ENCODE measurements around the gene ING1. TPM values are rescaled to one million over a fixed set of nuclear protein-coding genes. Genes with fewer than 3 reads are reported as not detected.

The ING1 gene
- polyA plus RNA-seq, 2 of the 4 experiments (the other 2 are of a cell fraction): 7.9 to 8.6 TPM

DNA sequence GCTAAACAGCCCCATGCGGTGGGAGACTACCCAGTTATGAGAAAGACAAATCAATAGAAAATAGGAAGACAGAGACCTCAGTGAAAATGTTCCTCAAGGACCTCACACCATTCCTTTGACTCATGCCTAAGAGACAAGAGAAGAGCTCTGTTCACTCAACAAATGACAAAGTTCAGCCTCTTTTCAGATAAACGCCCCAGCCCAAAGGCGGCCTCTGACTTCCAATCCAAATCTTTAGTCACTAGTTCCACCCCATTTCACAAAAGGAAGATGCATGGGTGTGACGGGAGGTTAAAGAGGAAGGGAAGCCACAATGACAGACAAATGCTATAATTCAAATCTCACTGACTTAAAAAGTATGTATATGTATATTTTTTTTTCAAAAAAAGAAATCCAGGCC, 15.7 kb upstream of the ING1 start:
- TF ChIP-seq, protein P1, sequence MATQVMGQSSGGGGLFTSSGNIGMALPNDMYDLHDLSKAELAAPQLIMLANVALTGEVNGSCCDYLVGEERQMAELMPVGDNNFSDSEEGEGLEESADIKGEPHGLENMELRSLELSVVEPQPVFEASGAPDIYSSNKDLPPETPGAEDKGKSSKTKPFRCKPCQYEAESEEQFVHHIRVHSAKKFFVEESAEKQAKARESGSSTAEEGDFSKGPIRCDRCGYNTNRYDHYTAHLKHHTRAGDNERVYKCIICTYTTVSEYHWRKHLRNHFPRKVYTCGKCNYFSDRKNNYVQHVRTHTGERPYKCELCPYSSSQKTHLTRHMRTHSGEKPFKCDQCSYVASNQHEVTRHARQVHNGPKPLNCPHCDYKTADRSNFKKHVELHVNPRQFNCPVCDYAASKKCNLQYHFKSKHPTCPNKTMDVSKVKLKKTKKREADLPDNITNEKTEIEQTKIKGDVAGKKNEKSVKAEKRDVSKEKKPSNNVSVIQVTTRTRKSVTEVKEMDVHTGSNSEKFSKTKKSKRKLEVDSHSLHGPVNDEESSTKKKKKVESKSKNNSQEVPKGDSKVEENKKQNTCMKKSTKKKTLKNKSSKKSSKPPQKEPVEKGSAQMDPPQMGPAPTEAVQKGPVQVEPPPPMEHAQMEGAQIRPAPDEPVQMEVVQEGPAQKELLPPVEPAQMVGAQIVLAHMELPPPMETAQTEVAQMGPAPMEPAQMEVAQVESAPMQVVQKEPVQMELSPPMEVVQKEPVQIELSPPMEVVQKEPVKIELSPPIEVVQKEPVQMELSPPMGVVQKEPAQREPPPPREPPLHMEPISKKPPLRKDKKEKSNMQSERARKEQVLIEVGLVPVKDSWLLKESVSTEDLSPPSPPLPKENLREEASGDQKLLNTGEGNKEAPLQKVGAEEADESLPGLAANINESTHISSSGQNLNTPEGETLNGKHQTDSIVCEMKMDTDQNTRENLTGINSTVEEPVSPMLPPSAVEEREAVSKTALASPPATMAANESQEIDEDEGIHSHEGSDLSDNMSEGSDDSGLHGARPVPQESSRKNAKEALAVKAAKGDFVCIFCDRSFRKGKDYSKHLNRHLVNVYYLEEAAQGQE (IDR thresholded peaks at IDR 0.05): no peak
- TF ChIP-seq CHD2 (IDR thresholded peaks at IDR 0.05; ENCODE audit: low read length, partially characterized antibody) (no peak), RCOR1 (IDR thresholded peaks at IDR 0.05; ENCODE audit: low read depth, low read length) (no peak), FOXS1 (CRISPR knock-in tag; IDR thresholded peaks at IDR 0.05) (no peak), POLR2A (IDR thresholded peaks at IDR 0.05; ENCODE audit: low read length) (no peak), NR3C1 (IDR thresholded peaks at IDR 0.05) (no peak), RFX5 (IDR thresholded peaks at IDR 0.05) (no peak), ZNF302 (CRISPR knock-in tag; IDR thresholded peaks at IDR 0.05) (no peak), MAFK (IDR thresholded peaks at IDR 0.05; ENCODE audit: partially characterized antibody) (no peak), CBX8 (IDR thresholded peaks at IDR 0.05) (no peak), TP53 (CRISPR knock-in tag; IDR thresholded peaks at IDR 0.05) (no peak), MYC (IDR thresholded peaks at IDR 0.05; ENCODE audit: borderline replicate concordance, low read length) (no peak), RARB (CRISPR knock-in tag; IDR thresholded peaks at IDR 0.05) (no peak), RAD21 (conservative IDR thresholded peaks at IDR 0.05 in 1 of 2, IDR thresholded peaks at IDR 0.05 in 1 of 2) (no peak), KDM5A (IDR thresholded peaks at IDR 0.05) (no peak), TFCP2L1 (CRISPR knock-in tag; IDR thresholded peaks at IDR 0.05) (no peak)
- TF ChIP-seq, protein P2, sequence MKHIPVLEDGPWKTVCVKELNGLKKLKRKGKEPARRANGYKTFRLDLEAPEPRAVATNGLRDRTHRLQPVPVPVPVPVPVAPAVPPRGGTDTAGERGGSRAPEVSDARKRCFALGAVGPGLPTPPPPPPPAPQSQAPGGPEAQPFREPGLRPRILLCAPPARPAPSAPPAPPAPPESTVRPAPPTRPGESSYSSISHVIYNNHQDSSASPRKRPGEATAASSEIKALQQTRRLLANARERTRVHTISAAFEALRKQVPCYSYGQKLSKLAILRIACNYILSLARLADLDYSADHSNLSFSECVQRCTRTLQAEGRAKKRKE (CRISPR knock-in tag; IDR thresholded peaks at IDR 0.05; ENCODE audit: low read depth): no peak
- TF ChIP-seq, protein P3, sequence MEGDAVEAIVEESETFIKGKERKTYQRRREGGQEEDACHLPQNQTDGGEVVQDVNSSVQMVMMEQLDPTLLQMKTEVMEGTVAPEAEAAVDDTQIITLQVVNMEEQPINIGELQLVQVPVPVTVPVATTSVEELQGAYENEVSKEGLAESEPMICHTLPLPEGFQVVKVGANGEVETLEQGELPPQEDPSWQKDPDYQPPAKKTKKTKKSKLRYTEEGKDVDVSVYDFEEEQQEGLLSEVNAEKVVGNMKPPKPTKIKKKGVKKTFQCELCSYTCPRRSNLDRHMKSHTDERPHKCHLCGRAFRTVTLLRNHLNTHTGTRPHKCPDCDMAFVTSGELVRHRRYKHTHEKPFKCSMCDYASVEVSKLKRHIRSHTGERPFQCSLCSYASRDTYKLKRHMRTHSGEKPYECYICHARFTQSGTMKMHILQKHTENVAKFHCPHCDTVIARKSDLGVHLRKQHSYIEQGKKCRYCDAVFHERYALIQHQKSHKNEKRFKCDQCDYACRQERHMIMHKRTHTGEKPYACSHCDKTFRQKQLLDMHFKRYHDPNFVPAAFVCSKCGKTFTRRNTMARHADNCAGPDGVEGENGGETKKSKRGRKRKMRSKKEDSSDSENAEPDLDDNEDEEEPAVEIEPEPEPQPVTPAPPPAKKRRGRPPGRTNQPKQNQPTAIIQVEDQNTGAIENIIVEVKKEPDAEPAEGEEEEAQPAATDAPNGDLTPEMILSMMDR (IDR thresholded peaks at IDR 0.05): no peak
- TF ChIP-seq, protein P4, sequence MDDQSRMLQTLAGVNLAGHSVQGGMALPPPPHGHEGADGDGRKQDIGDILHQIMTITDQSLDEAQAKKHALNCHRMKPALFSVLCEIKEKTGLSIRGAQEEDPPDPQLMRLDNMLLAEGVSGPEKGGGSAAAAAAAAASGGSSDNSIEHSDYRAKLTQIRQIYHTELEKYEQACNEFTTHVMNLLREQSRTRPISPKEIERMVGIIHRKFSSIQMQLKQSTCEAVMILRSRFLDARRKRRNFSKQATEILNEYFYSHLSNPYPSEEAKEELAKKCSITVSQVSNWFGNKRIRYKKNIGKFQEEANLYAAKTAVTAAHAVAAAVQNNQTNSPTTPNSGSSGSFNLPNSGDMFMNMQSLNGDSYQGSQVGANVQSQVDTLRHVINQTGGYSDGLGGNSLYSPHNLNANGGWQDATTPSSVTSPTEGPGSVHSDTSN (IDR thresholded peaks at IDR 0.05): no peak
- ChIA-PET CTCF (no interaction called here), POLR2A (no interaction called here)
- WGBS (ENCODE audit: missing lambda C conversion rate): 97% methylated on average over 4 of the region's 4 CpGs
- Histone ChIP-seq H3K4me1 (no peaks in the 10 kb centered on the region), H3K4me3 (no peak overlapping the region), H3K27ac (no peak overlapping the region), H3K9me3 (no peaks in the 10 kb centered on the region), H3K4me2 (no peak overlapping the region)
- FAIRE-seq: no peak
- DNase-seq (ENCODE audit: low read depth in 1 of 2, low spot score in 1 of 2): no peak
- no peak for ATAC-seq

DNA sequence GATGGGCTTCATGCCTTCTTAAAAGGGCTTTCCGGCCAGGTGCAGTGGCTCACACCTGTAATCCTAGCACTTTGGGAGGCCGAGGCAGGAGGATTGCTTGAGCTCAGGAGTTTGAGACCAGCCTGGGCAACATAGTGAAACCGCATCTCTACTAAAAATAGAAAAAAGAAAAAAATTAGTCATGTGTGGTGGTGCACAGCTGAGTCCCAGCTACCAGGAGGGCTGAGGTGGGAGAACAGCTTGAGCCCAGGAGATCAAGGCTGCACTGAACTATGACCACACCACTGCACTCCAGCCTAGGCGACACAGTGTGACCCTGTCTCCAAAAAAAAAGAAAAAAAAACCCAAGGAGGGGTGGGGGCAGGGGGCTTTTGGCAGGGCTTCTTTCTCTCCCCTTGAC, 14.8 kb upstream of the ING1 start:
- ATAC-seq: no peak
- no peak for DNase-seq (ENCODE audit: low read depth in 1 of 2, low spot score in 1 of 2)
- ChIA-PET POLR2A (interaction anchor here (0.8 kb wide), 1 partner anchor 17 kb away, joined by 3 read pairs; no protein-coding TSS in a partner anchor), CTCF (no interaction called here)
- no peak overlapping the region for H3K4me3 ChIP-seq
- no peak overlapping the region for H3K4me2 ChIP-seq
- no peak for FAIRE-seq
- WGBS (ENCODE audit: missing lambda C conversion rate): 85% methylated on average over 4 of the region's 4 CpGs
- TF ChIP-seq RFX5 (IDR thresholded peaks at IDR 0.05): no peak
- TF ChIP-seq KDM5A (IDR thresholded peaks at IDR 0.05): no peak
- TF ChIP-seq, protein P5, sequence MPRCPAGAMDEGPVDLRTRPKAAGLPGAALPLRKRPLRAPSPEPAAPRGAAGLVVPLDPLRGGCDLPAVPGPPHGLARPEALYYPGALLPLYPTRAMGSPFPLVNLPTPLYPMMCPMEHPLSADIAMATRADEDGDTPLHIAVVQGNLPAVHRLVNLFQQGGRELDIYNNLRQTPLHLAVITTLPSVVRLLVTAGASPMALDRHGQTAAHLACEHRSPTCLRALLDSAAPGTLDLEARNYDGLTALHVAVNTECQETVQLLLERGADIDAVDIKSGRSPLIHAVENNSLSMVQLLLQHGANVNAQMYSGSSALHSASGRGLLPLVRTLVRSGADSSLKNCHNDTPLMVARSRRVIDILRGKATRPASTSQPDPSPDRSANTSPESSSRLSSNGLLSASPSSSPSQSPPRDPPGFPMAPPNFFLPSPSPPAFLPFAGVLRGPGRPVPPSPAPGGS (IDR thresholded peaks at IDR 0.05): no peak
- H3K9me3 ChIP-seq: no peaks in the 10 kb centered on the region
- no peak overlapping the region for H3K27ac ChIP-seq
- H3K4me1 ChIP-seq: peaks cover under 1% of the 10 kb centered on the region; the same call in 1 of the 3 replicates
